ENCODE results near the gene DHRS4L2. TPM values are rescaled to one million over a fixed set of nuclear protein-coding genes. Genes with fewer than 3 reads are reported as not detected.

The DHRS4L2 gene
- total and polyA plus RNA-seq, 2 experiments from 2014 or later: 15.2 to 28.4 TPM

GRCh38 chr14:24054646-24055045 lies 65.9 kb downstream of the DHRS4L2 start:
- H3K9me3 ChIP-seq (ENCODE audit: low read depth): no peaks in the 10 kb centered on the region
- H3K4me1 ChIP-seq (ENCODE audit: insufficient read depth): peaks cover 11% of the 10 kb centered on the region
- no peaks in the 10 kb centered on the region for H3K36me3 ChIP-seq (replicated peaks; ENCODE audit: insufficient read depth, low read depth)
- H3K27me3 ChIP-seq: peaks cover 7% of the 10 kb centered on the region
- H3K4me2 ChIP-seq: no peak overlapping the region
- H3K27ac ChIP-seq: no peak overlapping the region
- H3K79me2 ChIP-seq: no peaks in the 10 kb centered on the region
- H4K20me1 ChIP-seq (ENCODE audit: insufficient read depth, poor library complexity, severe bottlenecking): no peaks in the 10 kb centered on the region
- no peak for DNase-seq (ENCODE audit: low spot score)
- TF ChIP-seq EZH2 (IDR thresholded peaks at IDR 0.05; ENCODE audit: borderline replicate concordance) (no peak), EZH2phosphoT487 (IDR thresholded peaks at IDR 0.05; ENCODE audit: low read depth, severe bottlenecking, unreplicated experiment) (no peak), CTCF (IDR thresholded peaks at IDR 0.05; ENCODE audit: poor library complexity) (no peak)
- H3K9me2 ChIP-seq (replicated peaks; ENCODE audit: insufficient read depth): no peaks in the 10 kb centered on the region
- H3K4me3 ChIP-seq: no peak overlapping the region
- WGBS (ENCODE audit: low lambda C conversion rate, missing lambda C conversion rate): 90% methylated on average over 9 of the region's 9 CpGs
- H2AFZ ChIP-seq: no peak overlapping the region

Other genes with a start within 250 kb of the DHRS4L2 start
- gene DHRS4, start 35.2 kb upstream of the DHRS4L2 start, total RNA-seq: 26.5 and 38.3 TPM in 2 replicates
- 41.3 and 47.4 TPM in 2 replicates for gene DHRS4, start 35.2 kb upstream of the DHRS4L2 start, polyA plus RNA-seq
- 0.37 and 0.40 TPM in 2 replicates for gene CARMIL3, start 63.1 kb downstream of the DHRS4L2 start, total RNA-seq
- gene CARMIL3, start 63.1 kb downstream of the DHRS4L2 start, polyA plus RNA-seq: 0.46 TPM in 1 of 2 replicates, not detected in the other
- gene CPNE6, start 82.6 kb downstream of the DHRS4L2 start, total RNA-seq: not detected in 2 replicates
- gene CPNE6, start 82.6 kb downstream of the DHRS4L2 start, polyA plus RNA-seq: not detected in 2 replicates
- 68.7 and 76.5 TPM in 2 replicates for gene PCK2, start 105.4 kb downstream of the DHRS4L2 start, total RNA-seq
- 75.0 and 88.8 TPM in 2 replicates for gene PCK2, start 105.4 kb downstream of the DHRS4L2 start, polyA plus RNA-seq
- gene DCAF11, start 125.8 kb downstream of the DHRS4L2 start, total RNA-seq: 78.9 and 85.4 TPM in 2 replicates
- 50.3 and 55.6 TPM in 2 replicates for gene DCAF11, start 125.8 kb downstream of the DHRS4L2 start, polyA plus RNA-seq
- 1.2 and 4.8 TPM in 2 replicates for gene NRL, start 126.0 kb downstream of the DHRS4L2 start, total RNA-seq
- gene NRL, start 126.0 kb downstream of the DHRS4L2 start, polyA plus RNA-seq: 2.4 and 3.3 TPM in 2 replicates
- 0.24 and 1.0 TPM in 2 replicates for gene FITM1, start 141.7 kb downstream of the DHRS4L2 start, total RNA-seq
- gene FITM1, start 141.7 kb downstream of the DHRS4L2 start, polyA plus RNA-seq: 0.62 and 2.2 TPM in 2 replicates
- gene PSME1, start 147.3 kb downstream of the DHRS4L2 start, total RNA-seq: 123 and 134 TPM in 2 replicates
- gene PSME1, start 147.3 kb downstream of the DHRS4L2 start, polyA plus RNA-seq: 202 and 238 TPM in 2 replicates
- 13.8 TPM in 2 replicates for gene EMC9, start 152.7 kb downstream of the DHRS4L2 start, total RNA-seq
- gene EMC9, start 152.7 kb downstream of the DHRS4L2 start, polyA plus RNA-seq: 32.2 and 34.1 TPM in 2 replicates
- gene PSME2, start 157.7 kb downstream of the DHRS4L2 start, total RNA-seq: 62.7 and 75.5 TPM in 2 replicates
- gene PSME2, start 157.7 kb downstream of the DHRS4L2 start, polyA plus RNA-seq: 178 and 189 TPM in 2 replicates
- 27.8 and 35.0 TPM in 2 replicates for gene RNF31, start 158.6 kb downstream of the DHRS4L2 start, total RNA-seq
- gene RNF31, start 158.6 kb downstream of the DHRS4L2 start, polyA plus RNA-seq: 27.3 and 29.7 TPM in 2 replicates
- gene IRF9, start 172.3 kb downstream of the DHRS4L2 start, total RNA-seq: 33.7 and 42.7 TPM in 2 replicates
- 66.9 and 79.5 TPM in 2 replicates for gene IRF9, start 172.3 kb downstream of the DHRS4L2 start, polyA plus RNA-seq
- 28.5 and 44.8 TPM in 2 replicates for gene REC8, start 183.2 kb downstream of the DHRS4L2 start, total RNA-seq
- 170 and 193 TPM in 2 replicates for gene REC8, start 183.2 kb downstream of the DHRS4L2 start, polyA plus RNA-seq
- 18.7 and 19.5 TPM in 2 replicates for gene IPO4, start 199.9 kb downstream of the DHRS4L2 start, total RNA-seq
- gene IPO4, start 199.9 kb downstream of the DHRS4L2 start, polyA plus RNA-seq: 19.0 and 26.4 TPM in 2 replicates
- gene TM9SF1, start 206.5 kb downstream of the DHRS4L2 start, total RNA-seq: 68.1 and 75.4 TPM in 2 replicates
- 84.0 and 86.1 TPM in 2 replicates for gene TM9SF1, start 206.5 kb downstream of the DHRS4L2 start, polyA plus RNA-seq
- 0.84 TPM in 1 of 2 replicates, not detected in the other for gene TSSK4, start 216.8 kb downstream of the DHRS4L2 start, total RNA-seq
- gene TSSK4, start 216.8 kb downstream of the DHRS4L2 start, polyA plus RNA-seq: 0.74 and 1.4 TPM in 2 replicates
- gene CHMP4A, start 224.6 kb downstream of the DHRS4L2 start, total RNA-seq: 25.6 and 40.8 TPM in 2 replicates
- gene CHMP4A, start 224.6 kb downstream of the DHRS4L2 start, polyA plus RNA-seq: 73.6 and 106 TPM in 2 replicates
- 8.0 and 12.2 TPM in 2 replicates for gene MDP1, start 227.1 kb downstream of the DHRS4L2 start, total RNA-seq
- gene MDP1, start 227.1 kb downstream of the DHRS4L2 start, polyA plus RNA-seq: 16.1 and 20.9 TPM in 2 replicates
- 158 and 162 TPM in 2 replicates for gene NEDD8, start 243.4 kb downstream of the DHRS4L2 start, total RNA-seq
- 326 TPM in 2 replicates for gene NEDD8, start 243.4 kb downstream of the DHRS4L2 start, polyA plus RNA-seq
- 70.2 and 83.4 TPM in 2 replicates for gene GMPR2, start 244.0 kb downstream of the DHRS4L2 start, total RNA-seq
- gene GMPR2, start 244.0 kb downstream of the DHRS4L2 start, polyA plus RNA-seq: 62.4 and 69.6 TPM in 2 replicates

Data from hepatocyte (in vitro differentiated cells).